Stomach smooth muscle (tissue), 2 donors: ENCODE results near the gene RNF113A.
"Not testable (repeated sequence)": the region's sequence is repeated elsewhere in the genome, so short reads cannot be mapped to it uniquely, and the experiment has no call there.

Experiments used
- H3K27ac ChIP-seq: one replicate; pipeline ENCODE4 v1.7.0; 2013; ENCODE audit warnings: mild to moderate bottlenecking, low read length, inconsistent platforms
- H3K27me3 ChIP-seq, 2 donors: one replicate each; pipeline ENCODE4 v1.7.0; 2013; ENCODE audit warnings: low read length in 2 of 2; ENCODE audit not compliant: insufficient read depth in 2 of 2, control insufficient read depth in 1 of 2
- H3K36me3 ChIP-seq, 2 donors: one replicate each; pipeline ENCODE4 v1.7.0; 2013; ENCODE audit warnings: low read length in 2 of 2; ENCODE audit not compliant: control insufficient read depth in 2 of 2, insufficient read depth in 2 of 2
- H3K4me1 ChIP-seq: one replicate; pipeline ENCODE4 v1.7.0; 2013; ENCODE audit warnings: low read length; ENCODE audit not compliant: control insufficient read depth, insufficient read depth
- H3K4me3 ChIP-seq, 2 donors: one replicate each; pipeline ENCODE4 v1.7.0; 2013; ENCODE audit warnings: low read length in 2 of 2
- H3K9ac ChIP-seq, 2 donors: one replicate each; pipeline ENCODE4 v1.7.0; 2013; ENCODE audit warnings: low read length in 2 of 2, mild to moderate bottlenecking in 1 of 2
- H3K9me3 ChIP-seq, 2 donors: one replicate each; pipeline ENCODE4 v1.7.0; 2013; ENCODE audit warnings: low read length in 2 of 2; ENCODE audit not compliant: control insufficient read depth in 2 of 2
- donor health status: healthy.
- donor health status: Pancreatic carcinoma.

RNF113A gene

DNA sequence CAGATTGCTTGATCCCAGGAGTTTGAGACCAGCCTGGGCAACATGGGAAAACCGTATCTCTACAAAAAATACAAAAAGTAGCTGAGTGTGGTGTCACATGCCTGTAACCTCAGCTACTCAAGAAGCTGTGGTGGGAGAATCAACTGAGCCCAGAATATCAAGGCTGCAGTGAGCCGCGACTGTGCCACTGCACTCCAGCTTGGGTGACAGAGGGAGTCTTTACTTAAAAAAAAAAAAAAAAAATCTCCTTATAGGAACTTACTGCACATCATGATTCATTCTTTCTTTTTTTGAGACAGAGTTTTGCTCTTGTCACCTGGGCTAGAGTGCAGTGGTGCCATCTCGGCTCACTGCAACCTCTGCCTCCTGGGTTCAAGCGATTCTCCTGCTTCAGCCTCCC lies 43.1 kb downstream of the RNF113A start:
- H3K4me3 ChIP-seq = no peak overlapping the region
- H3K9me3 ChIP-seq = no peaks in the 10 kb centered on the region
- no peaks in the 10 kb centered on the region for H3K4me1 ChIP-seq
- H3K9ac ChIP-seq = no peak overlapping the region
- no peak overlapping the region for H3K27ac ChIP-seq
- H3K36me3 ChIP-seq = peaks cover 3% of the 10 kb centered on the region in 2 donors
- no peaks in the 10 kb centered on the region for H3K27me3 ChIP-seq

GRCh38 chrX:119826399-119826959 lies 45.1 kb downstream of the RNF113A start:
- Histone ChIP-seq H3K4me1 (no peaks in the 10 kb centered on the region), H3K9ac (no peak overlapping the region), H3K36me3 (peaks cover 1 to 3% of the 10 kb centered on the region in 2 donors), H3K27ac (no peak overlapping the region), H3K9me3 (no peaks in the 10 kb centered on the region), H3K27me3 (no peaks in the 10 kb centered on the region), H3K4me3 (no peak overlapping the region)

DNA sequence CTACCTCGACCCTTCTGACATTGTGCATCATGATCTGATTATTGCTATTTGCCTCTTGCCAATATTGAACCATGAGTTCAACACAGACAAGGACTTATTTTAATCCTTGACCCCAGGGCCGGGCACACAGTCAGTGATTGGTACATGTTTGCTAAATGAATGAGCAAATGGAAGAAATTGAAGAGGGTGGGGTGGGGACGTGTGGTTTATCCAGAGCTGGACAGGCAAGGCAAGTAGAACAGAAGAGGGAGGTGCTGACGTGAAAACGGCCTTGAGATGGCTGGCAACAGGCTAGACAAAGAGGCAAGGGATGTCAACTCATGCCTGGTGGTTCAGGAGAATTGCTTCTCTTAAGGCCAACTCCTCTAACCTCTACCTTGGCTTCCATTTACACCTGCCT lies 47.3 kb downstream of the RNF113A start:
- not testable (repeated sequence) for H3K9ac ChIP-seq, H3K27me3 ChIP-seq, H3K27ac ChIP-seq, H3K4me3 ChIP-seq, H3K36me3 ChIP-seq, H3K4me1 ChIP-seq, H3K9me3 ChIP-seq

DNA sequence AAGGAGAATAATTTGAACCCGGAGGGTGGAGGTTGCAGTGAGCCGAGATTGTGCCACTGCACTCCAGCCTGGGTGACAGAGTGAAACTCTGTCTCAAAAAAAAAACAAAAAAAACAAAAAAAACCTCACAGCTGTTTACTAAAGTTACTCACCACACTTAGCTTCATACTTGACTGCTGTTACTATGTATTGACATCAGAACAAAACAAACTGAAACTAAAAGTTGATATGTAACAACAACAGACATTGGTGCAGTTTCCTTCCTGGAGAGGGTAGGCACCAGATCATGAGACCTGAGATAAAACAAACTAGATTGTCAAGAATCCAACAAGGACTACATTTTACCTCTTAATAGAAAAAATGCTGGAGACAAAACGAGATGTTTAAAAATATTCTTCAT lies 49.8 kb downstream of the RNF113A start:
- not testable (repeated sequence) for H3K36me3 ChIP-seq, H3K27me3 ChIP-seq, H3K4me1 ChIP-seq, H3K4me3 ChIP-seq, H3K27ac ChIP-seq, H3K9me3 ChIP-seq, H3K9ac ChIP-seq
